ENCODE results near the gene CBFA2T2.

Gene CBFA2T2

DNA sequence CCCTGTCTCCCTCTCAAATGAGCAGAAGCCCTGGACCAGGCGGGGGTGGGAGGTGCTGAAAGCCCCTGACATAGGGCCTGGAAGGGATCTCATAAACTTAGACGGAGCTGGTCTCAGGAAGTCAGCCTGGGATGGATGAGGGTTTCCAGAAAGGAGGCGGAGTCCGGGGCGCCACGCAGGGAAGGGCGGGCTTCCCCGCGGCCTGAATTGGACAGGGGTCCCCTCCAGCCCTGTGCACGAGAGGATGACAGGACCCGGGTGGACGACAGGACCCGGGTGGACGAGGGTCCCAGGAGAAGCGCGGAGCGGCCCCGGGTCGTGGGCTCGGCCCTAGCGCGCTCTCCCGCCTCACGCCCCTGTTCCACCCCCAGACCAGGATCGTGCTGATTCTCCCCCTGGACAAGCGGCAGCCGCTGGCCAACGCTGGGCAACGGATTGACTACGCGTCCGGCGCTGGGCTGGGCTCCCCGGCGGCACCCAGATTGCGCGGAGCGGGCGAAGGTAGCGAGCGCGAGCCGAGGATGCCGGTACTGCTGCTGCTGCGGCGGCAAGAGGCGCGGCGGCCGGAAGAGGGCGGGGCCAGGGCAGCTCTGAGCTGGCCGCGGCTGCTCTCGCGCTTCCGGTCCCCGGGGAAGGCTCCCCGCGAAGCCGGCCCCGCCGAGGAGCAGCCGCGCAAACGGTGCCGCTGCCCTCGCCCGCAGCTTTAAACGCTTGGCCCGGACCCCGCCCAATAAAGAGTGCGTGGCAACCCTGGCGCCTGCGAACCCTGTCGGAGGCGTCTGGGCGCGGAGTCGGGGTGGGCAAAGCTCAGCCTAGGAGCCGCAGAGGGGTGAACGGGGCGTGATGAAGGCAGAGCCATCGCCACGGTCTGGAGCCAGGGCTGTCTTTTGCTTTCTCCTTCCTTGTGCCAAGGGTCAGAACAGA is 173.5 kb downstream of the CBFA2T2 start:
- peak overlapping the region; percentile 86 for H3K9ac ChIP-seq (ENCODE audit: low read depth, low read length, poor library complexity, severe bottlenecking)
- H3K9me2 ChIP-seq (replicated peaks; ENCODE audit: low read depth, low read length) = no peaks in the 10 kb centered on the region
- H3K4me3 ChIP-seq (ENCODE audit: low read length, poor library complexity, severe bottlenecking) = peak overlapping the region; percentile 76
- peaks cover 20% of the 10 kb centered on the region for H3K4me1 ChIP-seq (ENCODE audit: insufficient read depth, low read length, poor library complexity, severe bottlenecking)
- no peaks in the 10 kb centered on the region for H3F3A ChIP-seq (ENCODE audit: low read depth)
- H3K9me3 ChIP-seq (ENCODE audit: insufficient read depth, low read depth, low read length) = no peaks in the 10 kb centered on the region
- H2AFZ ChIP-seq (ENCODE audit: low read length) = peak overlapping the region; percentile 76
- no peaks in the 10 kb centered on the region for H3K27me3 ChIP-seq (ENCODE audit: insufficient read depth, low read length, poor library complexity, severe bottlenecking)
- TF ChIP-seq, protein P1, sequence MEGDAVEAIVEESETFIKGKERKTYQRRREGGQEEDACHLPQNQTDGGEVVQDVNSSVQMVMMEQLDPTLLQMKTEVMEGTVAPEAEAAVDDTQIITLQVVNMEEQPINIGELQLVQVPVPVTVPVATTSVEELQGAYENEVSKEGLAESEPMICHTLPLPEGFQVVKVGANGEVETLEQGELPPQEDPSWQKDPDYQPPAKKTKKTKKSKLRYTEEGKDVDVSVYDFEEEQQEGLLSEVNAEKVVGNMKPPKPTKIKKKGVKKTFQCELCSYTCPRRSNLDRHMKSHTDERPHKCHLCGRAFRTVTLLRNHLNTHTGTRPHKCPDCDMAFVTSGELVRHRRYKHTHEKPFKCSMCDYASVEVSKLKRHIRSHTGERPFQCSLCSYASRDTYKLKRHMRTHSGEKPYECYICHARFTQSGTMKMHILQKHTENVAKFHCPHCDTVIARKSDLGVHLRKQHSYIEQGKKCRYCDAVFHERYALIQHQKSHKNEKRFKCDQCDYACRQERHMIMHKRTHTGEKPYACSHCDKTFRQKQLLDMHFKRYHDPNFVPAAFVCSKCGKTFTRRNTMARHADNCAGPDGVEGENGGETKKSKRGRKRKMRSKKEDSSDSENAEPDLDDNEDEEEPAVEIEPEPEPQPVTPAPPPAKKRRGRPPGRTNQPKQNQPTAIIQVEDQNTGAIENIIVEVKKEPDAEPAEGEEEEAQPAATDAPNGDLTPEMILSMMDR (conservative IDR thresholded peaks at IDR 0.05; ENCODE audit: low read length) = no peak
- no peak for TF ChIP-seq EZH2phosphoT487 (IDR thresholded peaks at IDR 0.05; ENCODE audit: borderline replicate concordance)
- no peaks in the 10 kb centered on the region for H3K36me3 ChIP-seq (ENCODE audit: insufficient read depth, low read length)
- no peaks in the 10 kb centered on the region for H4K20me1 ChIP-seq (ENCODE audit: insufficient read depth, low read length, poor library complexity, severe bottlenecking)
- peak overlapping the region; percentile 91 for H3K4me2 ChIP-seq (ENCODE audit: low read depth, low read length, poor library complexity, severe bottlenecking)
- H3K79me2 ChIP-seq (ENCODE audit: insufficient read depth, low read length) = no peaks in the 10 kb centered on the region

DNA sequence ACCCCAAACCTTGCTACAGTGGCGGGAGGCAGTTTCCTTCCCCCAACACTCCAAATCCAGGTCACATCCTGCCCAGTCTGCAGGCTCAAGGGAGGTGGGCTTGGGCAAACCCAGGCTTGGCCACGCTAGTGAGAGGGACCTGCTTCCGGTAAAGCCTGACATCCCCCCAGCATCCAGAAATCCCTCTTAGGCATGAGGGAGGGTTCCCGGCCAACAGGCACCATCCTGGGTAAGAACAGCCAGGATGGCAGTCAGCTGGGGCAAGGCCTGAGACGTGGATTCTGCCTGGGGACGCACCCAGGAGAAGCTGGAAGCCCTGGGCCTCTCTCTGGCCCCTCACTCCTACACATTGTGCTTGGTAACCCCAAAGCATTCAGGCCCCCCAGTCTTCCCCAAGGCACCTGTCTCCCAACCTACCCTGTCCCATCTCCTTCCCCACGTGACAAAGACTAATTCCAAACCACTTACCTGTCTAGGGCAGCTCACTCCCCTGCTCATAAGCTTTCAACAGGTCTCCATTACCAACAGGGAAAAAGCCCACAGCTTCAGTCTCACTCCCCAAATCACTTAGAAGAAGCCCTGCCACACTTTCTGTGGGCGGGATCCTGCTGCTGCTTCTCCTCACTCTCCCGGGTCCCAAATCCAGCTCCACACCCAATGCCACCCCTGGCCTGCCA is 174.3 kb downstream of the CBFA2T2 start:
- Histone ChIP-seq H3F3A (ENCODE audit: low read depth) (no peaks in the 10 kb centered on the region), H3K4me2 (ENCODE audit: low read depth, low read length, poor library complexity, severe bottlenecking) (peak overlapping the region; percentile 91), H2AFZ (ENCODE audit: low read length) (peak overlapping the region; percentile 76), H3K4me3 (ENCODE audit: low read length, poor library complexity, severe bottlenecking) (peak overlapping the region; percentile 76), H3K36me3 (ENCODE audit: insufficient read depth, low read length) (no peaks in the 10 kb centered on the region), H3K9me3 (ENCODE audit: insufficient read depth, low read depth, low read length) (no peaks in the 10 kb centered on the region), H3K9ac (ENCODE audit: low read depth, low read length, poor library complexity, severe bottlenecking) (peak overlapping the region; percentile 86), H3K27me3 (ENCODE audit: insufficient read depth, low read length, poor library complexity, severe bottlenecking) (no peaks in the 10 kb centered on the region), H3K4me1 (ENCODE audit: insufficient read depth, low read length, poor library complexity, severe bottlenecking) (peaks cover 20% of the 10 kb centered on the region), H3K9me2 (replicated peaks; ENCODE audit: low read depth, low read length) (no peaks in the 10 kb centered on the region), H3K79me2 (ENCODE audit: insufficient read depth, low read length) (no peaks in the 10 kb centered on the region), H4K20me1 (ENCODE audit: insufficient read depth, low read length, poor library complexity, severe bottlenecking) (no peaks in the 10 kb centered on the region)
- TF ChIP-seq, protein P1 (conservative IDR thresholded peaks at IDR 0.05; ENCODE audit: low read length) = no peak

DNA sequence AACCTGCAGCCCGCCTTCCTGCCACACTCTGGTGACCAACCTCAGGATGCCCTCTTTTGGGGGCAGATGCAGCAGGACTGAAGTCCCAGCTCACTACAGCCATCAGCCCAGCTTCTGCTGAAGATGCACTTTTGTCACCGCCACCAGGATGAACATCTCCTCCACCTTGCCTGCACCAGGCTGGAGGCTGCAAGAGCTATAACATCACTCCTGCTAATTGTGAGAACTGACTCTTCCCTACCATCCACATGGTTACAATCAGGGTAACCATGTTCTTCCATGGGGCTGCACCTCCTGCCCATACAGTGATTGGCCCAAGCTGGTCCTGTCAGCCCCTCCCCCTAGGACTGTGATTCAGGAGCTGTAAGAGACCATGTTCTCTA is 174.9 kb downstream of the CBFA2T2 start:
- Histone ChIP-seq H3K4me3 (ENCODE audit: low read length, poor library complexity, severe bottlenecking) (peak overlapping the region; percentile 76), H3K9ac (ENCODE audit: low read depth, low read length, poor library complexity, severe bottlenecking) (peak overlapping the region; percentile 86)

More for the DNA sequence above, 174.9 kb downstream of the CBFA2T2 start:
- no peak for TF ChIP-seq EZH2phosphoT487 (IDR thresholded peaks at IDR 0.05; ENCODE audit: borderline replicate concordance)
- TF ChIP-seq, protein P1 (conservative IDR thresholded peaks at IDR 0.05; ENCODE audit: low read length) = no peak
- Histone ChIP-seq H3K9me3 (ENCODE audit: insufficient read depth, low read depth, low read length) (no peaks in the 10 kb centered on the region), H3K4me2 (ENCODE audit: low read depth, low read length, poor library complexity, severe bottlenecking) (peak overlapping the region; percentile 91), H4K20me1 (ENCODE audit: insufficient read depth, low read length, poor library complexity, severe bottlenecking) (no peaks in the 10 kb centered on the region), H3K27me3 (ENCODE audit: insufficient read depth, low read length, poor library complexity, severe bottlenecking) (no peaks in the 10 kb centered on the region), H3F3A (ENCODE audit: low read depth) (no peaks in the 10 kb centered on the region), H3K9me2 (replicated peaks; ENCODE audit: low read depth, low read length) (no peaks in the 10 kb centered on the region), H3K36me3 (ENCODE audit: insufficient read depth, low read length) (no peaks in the 10 kb centered on the region), H2AFZ (ENCODE audit: low read length) (no peak overlapping the region), H3K79me2 (ENCODE audit: insufficient read depth, low read length) (no peaks in the 10 kb centered on the region), H3K4me1 (ENCODE audit: insufficient read depth, low read length, poor library complexity, severe bottlenecking) (peaks cover 20% of the 10 kb centered on the region)

All from Loucy (cell line).